K562 (cell line): ENCODE data around the gene ADAR. TPM values are rescaled to one million over a fixed set of nuclear protein-coding genes. Genes with fewer than 3 reads are reported as not detected.

Experiments
- BMI1 ChIP-seq: fragments of 150-350 bp; IDR thresholded peaks from 2 replicates; pipeline ENCODE4 v1.6.1; 2014; ENCODE audit warnings: low read length
- HDAC8 ChIP-seq: fragments of 450-650 bp; IDR thresholded peaks from 2 replicates; pipeline ENCODE4 v1.6.1; 2016; ENCODE audit warnings: mild to moderate bottlenecking, missing genetic modification characterization, moderate library complexity, missing compliant biosample characterization
- SMAD4 ChIP-seq: fragments of 250-450 bp; sonication (Bioruptor Pico); conservative IDR thresholded peaks from 2 replicates; pipeline ENCODE4 v1.8.0; 2021; ENCODE audit warnings: inconsistent platforms, mild to moderate bottlenecking, moderate library complexity
- TEAD4 ChIP-seq, 2 experiments: sonication (generic) in 1 of 2; formaldehyde crosslinking in 1 of 2; IDR thresholded peaks; 2 replicates each; pipeline versions ENCODE4 v1.6.1 to v1.8.0; 2012 to 2022; ENCODE audit warnings: borderline replicate concordance in 1 of 2, inconsistent platforms in 1 of 2, low read length in 1 of 2, mild to moderate bottlenecking in 1 of 2, missing genetic modification reagents in 1 of 2
- ZNF583 ChIP-seq: fragments of 250-450 bp; sonication (Bioruptor Pico); IDR thresholded peaks from 2 replicates; pipeline ENCODE4 v1.4.0; 2020
- polyA plus RNA-seq, 8 experiments: library from polyadenylated mRNA; depleted of rRNA in 4 of 8; stranded (reverse) in 5 of 8; unstranded in 3 of 8; fragments of >200 nt; fragmentation: Nextera tagmentation in 2 of 8; fragmentation: Illumina TruSeq in 1 of 8; extraction: Ambion mirVana in 2 of 8; extraction: Trizol in 1 of 8; gene quantifications; 2 replicates each; pipeline versions ENCODE4 v1.2.1 to v1.2.3, GENCODE V29; 2011 to 2014; ENCODE audit warnings: inconsistent platforms in 1 of 8, missing spikeins in 1 of 8
- total RNA-seq, 7 experiments: library from RNA; depleted of rRNA in 6 of 7; stranded (reverse); fragments of >200 nt in 6 of 7; fragmentation: Illumina TruSeq in 2 of 7; extraction: Trizol in 2 of 7; gene quantifications; 2 replicates each; pipeline versions ENCODE4 v1.2.1 to v1.2.3, GENCODE V29; 2011 to 2021; ENCODE audit warnings: low replicate concordance in 1 of 7
- TF ChIP-seq, protein P1 (sequence below): fragments of 250-450 bp; sonication (Bioruptor Pico); IDR thresholded peaks from 2 replicates; pipeline ENCODE4 v1.9.0; 2021; ENCODE audit warnings: mild to moderate bottlenecking, inconsistent platforms
- TF ChIP-seq, protein P2 (sequence below): conservative IDR thresholded peaks from 2 replicates; pipeline ENCODE4 v1.6.1; 2011; ENCODE audit warnings: low read depth, mild to moderate bottlenecking, low read length; ENCODE audit not compliant: control insufficient read depth
- TF ChIP-seq, protein P3 (sequence below): fragments of 450-650 bp; IDR thresholded peaks from 2 replicates; pipeline ENCODE4 v1.6.1; 2016; ENCODE audit warnings: low read depth
- TF ChIP-seq, protein P4 (sequence below), 2 experiments: fragments of 450-650 bp in 1 of 2; sonication (generic) in 1 of 2; formaldehyde crosslinking; conservative IDR thresholded peaks; 2 replicates each; pipeline versions ENCODE4 v1.4.0 to v1.8.1; 2020 to 2022; ENCODE audit warnings: mild to moderate bottlenecking in 1 of 2, missing genetic modification reagents in 1 of 2
- TF ChIP-seq, protein P5 (sequence below): fragments of 250-450 bp; sonication (Bioruptor Pico); IDR thresholded peaks from 2 replicates; pipeline ENCODE4 v1.4.0; 2020

Gene ADAR
- total and polyA plus RNA-seq, 9 of the 15 experiments (the other 6 are each of a cell fraction or from before 2014, with no cell fraction given) = 30.1 to 123 (median 60.2) TPM

DNA sequence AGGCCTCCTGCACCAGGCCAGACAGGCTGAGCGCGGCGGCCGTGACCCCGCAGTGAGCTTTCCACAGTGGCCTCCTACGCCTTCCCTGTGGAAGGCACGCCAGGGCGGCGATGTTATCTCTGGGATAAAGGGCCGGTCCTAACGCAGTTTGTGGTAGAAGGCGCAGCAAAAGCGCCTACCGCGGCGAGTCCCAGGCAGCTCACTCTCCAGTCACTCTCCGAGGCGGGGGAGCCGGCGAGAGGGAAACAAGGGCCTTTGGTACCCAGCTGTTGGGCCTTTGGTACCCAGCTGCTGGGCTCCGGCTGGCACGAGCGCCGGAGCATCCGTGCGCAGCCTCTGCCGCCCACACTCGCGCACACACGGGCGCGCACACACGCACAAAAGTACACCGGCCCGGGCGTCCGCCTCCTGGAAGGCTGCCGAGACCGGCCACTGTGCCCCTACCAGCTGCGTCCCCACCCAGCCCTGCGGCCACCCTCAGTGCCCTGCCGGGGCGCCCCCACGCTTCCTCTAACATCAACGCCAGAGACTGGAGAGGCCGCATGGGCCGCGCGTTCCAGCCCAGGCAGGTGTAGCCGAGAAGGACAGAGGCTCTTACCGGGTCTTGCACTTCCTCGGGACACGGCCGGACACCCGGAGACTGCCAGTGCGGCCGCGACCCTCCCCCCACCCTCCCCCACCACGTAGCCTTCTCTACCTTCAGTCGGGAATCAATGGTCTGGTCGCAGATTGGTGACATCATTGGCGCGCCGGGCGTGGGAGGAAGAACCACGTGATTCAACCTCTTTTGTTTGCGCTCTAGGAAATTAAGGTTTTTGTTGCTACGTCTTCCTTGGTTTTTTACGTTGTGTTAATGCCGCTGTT is 19.5 kb upstream of the ADAR start (continued):
- TF ChIP-seq, protein P1, sequence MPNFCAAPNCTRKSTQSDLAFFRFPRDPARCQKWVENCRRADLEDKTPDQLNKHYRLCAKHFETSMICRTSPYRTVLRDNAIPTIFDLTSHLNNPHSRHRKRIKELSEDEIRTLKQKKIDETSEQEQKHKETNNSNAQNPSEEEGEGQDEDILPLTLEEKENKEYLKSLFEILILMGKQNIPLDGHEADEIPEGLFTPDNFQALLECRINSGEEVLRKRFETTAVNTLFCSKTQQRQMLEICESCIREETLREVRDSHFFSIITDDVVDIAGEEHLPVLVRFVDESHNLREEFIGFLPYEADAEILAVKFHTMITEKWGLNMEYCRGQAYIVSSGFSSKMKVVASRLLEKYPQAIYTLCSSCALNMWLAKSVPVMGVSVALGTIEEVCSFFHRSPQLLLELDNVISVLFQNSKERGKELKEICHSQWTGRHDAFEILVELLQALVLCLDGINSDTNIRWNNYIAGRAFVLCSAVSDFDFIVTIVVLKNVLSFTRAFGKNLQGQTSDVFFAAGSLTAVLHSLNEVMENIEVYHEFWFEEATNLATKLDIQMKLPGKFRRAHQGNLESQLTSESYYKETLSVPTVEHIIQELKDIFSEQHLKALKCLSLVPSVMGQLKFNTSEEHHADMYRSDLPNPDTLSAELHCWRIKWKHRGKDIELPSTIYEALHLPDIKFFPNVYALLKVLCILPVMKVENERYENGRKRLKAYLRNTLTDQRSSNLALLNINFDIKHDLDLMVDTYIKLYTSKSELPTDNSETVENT (CRISPR knock-in tag) = 0 out of 2 replicates have a peak, but pooled peaks have one; percentile 13
- peak; percentile 96 for TF ChIP-seq SMAD4 (CRISPR knock-in tag)
- TF ChIP-seq BMI1 = no peak
- TF ChIP-seq, protein P2, sequence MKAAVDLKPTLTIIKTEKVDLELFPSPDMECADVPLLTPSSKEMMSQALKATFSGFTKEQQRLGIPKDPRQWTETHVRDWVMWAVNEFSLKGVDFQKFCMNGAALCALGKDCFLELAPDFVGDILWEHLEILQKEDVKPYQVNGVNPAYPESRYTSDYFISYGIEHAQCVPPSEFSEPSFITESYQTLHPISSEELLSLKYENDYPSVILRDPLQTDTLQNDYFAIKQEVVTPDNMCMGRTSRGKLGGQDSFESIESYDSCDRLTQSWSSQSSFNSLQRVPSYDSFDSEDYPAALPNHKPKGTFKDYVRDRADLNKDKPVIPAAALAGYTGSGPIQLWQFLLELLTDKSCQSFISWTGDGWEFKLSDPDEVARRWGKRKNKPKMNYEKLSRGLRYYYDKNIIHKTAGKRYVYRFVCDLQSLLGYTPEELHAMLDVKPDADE = no peak
- TF ChIP-seq ZNF583 (CRISPR knock-in tag) = 0 out of 2 replicates have a peak, but pooled peaks have one; percentile 17
- no peak for TF ChIP-seq HDAC8 (tag)
- TF ChIP-seq, protein P3, sequence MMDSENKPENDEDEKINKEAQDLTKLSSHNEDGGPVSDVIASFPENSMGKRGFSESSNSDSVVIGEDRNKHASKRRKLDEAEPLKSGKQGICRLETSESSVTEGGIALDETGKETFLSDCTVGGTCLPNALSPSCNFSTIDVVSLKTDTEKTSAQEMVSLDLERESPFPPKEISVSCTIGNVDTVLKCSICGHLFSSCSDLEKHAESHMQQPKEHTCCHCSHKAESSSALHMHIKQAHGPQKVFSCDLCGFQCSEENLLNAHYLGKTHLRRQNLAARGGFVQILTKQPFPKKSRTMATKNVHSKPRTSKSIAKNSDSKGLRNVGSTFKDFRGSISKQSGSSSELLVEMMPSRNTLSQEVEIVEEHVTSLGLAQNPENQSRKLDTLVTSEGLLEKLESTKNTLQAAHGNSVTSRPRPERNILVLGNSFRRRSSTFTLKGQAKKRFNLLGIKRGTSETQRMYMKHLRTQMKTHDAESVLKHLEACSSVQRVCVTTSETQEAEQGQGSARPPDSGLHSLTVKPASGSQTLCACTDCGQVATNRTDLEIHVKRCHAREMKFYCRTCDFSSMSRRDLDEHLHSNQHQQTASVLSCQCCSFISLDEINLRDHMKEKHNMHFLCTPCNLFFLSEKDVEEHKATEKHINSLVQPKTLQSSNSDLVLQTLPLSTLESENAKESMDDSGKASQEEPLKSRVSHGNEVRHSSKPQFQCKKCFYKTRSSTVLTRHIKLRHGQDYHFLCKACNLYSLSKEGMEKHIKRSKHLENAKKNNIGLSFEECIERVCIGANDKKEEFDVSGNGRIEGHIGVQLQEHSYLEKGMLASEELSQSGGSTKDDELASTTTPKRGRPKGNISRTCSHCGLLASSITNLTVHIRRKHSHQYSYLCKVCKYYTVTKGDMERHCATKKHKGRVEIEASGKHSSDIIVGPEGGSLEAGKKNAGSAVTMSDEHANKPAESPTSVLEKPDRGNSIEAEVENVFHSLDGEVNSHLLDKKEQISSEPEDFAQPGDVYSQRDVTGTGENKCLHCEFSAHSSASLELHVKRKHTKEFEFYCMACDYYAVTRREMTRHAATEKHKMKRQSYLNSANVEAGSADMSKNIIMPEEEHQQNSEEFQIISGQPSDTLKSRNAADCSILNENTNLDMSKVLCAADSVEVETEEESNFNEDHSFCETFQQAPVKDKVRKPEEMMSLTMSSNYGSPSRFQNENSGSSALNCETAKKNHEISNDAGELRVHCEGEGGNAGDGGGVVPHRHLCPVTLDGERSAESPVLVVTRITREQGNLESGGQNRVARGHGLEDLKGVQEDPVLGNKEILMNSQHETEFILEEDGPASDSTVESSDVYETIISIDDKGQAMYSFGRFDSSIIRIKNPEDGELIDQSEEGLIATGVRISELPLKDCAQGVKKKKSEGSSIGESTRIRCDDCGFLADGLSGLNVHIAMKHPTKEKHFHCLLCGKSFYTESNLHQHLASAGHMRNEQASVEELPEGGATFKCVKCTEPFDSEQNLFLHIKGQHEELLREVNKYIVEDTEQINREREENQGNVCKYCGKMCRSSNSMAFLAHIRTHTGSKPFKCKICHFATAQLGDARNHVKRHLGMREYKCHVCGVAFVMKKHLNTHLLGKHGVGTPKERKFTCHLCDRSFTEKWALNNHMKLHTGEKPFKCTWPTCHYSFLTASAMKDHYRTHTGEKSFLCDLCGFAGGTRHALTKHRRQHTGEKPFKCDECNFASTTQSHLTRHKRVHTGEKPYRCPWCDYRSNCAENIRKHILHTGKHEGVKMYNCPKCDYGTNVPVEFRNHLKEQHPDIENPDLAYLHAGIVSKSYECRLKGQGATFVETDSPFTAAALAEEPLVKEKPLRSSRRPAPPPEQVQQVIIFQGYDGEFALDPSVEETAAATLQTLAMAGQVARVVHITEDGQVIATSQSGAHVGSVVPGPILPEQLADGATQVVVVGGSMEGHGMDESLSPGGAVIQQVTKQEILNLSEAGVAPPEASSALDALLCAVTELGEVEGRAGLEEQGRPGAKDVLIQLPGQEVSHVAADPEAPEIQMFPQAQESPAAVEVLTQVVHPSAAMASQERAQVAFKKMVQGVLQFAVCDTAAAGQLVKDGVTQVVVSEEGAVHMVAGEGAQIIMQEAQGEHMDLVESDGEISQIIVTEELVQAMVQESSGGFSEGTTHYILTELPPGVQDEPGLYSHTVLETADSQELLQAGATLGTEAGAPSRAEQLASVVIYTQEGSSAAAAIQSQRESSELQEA = no peak
- TF ChIP-seq, protein P4, sequence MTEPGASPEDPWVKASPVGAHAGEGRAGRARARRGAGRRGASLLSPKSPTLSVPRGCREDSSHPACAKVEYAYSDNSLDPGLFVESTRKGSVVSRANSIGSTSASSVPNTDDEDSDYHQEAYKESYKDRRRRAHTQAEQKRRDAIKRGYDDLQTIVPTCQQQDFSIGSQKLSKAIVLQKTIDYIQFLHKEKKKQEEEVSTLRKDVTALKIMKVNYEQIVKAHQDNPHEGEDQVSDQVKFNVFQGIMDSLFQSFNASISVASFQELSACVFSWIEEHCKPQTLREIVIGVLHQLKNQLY (CRISPR knock-in tag; conservative IDR thresholded peaks at IDR 0.05) = no peak
- no peak; the same call in 1 of the 2 replicates for TF ChIP-seq TEAD4 (IDR thresholded peaks at IDR 0.05; ENCODE audit: low read length)
- TF ChIP-seq TEAD4 (CRISPR knock-in tag; IDR thresholded peaks at IDR 0.05; ENCODE audit: borderline replicate concordance) = no peak
- TF ChIP-seq, protein P5, sequence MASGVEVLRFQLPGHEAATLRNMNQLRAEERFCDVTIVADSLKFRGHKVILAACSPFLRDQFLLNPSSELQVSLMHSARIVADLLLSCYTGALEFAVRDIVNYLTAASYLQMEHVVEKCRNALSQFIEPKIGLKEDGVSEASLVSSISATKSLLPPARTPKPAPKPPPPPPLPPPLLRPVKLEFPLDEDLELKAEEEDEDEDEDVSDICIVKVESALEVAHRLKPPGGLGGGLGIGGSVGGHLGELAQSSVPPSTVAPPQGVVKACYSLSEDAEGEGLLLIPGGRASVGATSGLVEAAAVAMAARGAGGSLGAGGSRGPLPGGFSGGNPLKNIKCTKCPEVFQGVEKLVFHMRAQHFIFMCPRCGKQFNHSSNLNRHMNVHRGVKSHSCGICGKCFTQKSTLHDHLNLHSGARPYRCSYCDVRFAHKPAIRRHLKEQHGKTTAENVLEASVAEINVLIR (CRISPR knock-in tag) = peak; percentile 91
